ENCODE results near the gene LOXL1.

Gene LOXL1

DNA sequence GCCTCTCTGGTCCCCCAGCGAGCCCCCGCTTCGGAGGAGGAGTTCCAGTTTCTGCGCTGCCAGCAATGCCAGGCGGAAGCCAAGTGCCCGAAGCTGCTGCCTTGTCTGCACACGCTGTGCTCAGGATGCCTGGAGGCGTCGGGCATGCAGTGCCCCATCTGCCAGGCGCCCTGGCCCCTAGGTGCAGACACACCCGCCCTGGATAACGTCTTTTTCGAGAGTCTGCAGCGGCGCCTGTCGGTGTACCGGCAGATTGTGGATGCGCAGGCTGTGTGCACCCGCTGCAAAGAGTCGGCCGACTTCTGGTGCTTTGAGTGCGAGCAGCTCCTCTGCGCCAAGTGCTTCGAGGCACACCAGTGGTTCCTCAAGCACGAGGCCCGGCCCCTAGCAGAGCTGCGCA is 71.7 kb downstream of the LOXL1 start:
- H4K20me1 ChIP-seq (ENCODE audit: insufficient read depth, low read length): no peaks in the 10 kb centered on the region
- H3K9me3 ChIP-seq (ENCODE audit: low read length): no peaks in the 10 kb centered on the region
- no peak overlapping the region for H2AFZ ChIP-seq (ENCODE audit: low read length)
- H3K4me3 ChIP-seq (ENCODE audit: low read depth, low read length, poor library complexity, severe bottlenecking): no peak overlapping the region
- no peak overlapping the region for H3K4me2 ChIP-seq (ENCODE audit: low read length)
- no peaks in the 10 kb centered on the region for H3K27me3 ChIP-seq (ENCODE audit: insufficient read depth, low read length)
- H3K9ac ChIP-seq (ENCODE audit: low read length): no peak overlapping the region
- peaks cover 22% of the 10 kb centered on the region for H3K36me3 ChIP-seq (ENCODE audit: insufficient read depth, low read length)
- H3F3A ChIP-seq (ENCODE audit: insufficient read depth, low read length): no peaks in the 10 kb centered on the region
- H3K9me2 ChIP-seq (ENCODE audit: low read depth, low read length): no peaks in the 10 kb centered on the region
- no peak overlapping the region for H3K27ac ChIP-seq (ENCODE audit: low read depth, low read length, poor library complexity, severe bottlenecking)
- 0 out of 2 replicates have a peak, but pooled peaks cover 5% of the 10 kb centered on the region for H3K79me2 ChIP-seq (ENCODE audit: insufficient read depth, low read length)
- TF ChIP-seq, protein P1, sequence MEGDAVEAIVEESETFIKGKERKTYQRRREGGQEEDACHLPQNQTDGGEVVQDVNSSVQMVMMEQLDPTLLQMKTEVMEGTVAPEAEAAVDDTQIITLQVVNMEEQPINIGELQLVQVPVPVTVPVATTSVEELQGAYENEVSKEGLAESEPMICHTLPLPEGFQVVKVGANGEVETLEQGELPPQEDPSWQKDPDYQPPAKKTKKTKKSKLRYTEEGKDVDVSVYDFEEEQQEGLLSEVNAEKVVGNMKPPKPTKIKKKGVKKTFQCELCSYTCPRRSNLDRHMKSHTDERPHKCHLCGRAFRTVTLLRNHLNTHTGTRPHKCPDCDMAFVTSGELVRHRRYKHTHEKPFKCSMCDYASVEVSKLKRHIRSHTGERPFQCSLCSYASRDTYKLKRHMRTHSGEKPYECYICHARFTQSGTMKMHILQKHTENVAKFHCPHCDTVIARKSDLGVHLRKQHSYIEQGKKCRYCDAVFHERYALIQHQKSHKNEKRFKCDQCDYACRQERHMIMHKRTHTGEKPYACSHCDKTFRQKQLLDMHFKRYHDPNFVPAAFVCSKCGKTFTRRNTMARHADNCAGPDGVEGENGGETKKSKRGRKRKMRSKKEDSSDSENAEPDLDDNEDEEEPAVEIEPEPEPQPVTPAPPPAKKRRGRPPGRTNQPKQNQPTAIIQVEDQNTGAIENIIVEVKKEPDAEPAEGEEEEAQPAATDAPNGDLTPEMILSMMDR (IDR thresholded peaks at IDR 0.05; ENCODE audit: low read length): no peak
- TF ChIP-seq EZH2 (IDR thresholded peaks at IDR 0.05; ENCODE audit: borderline replicate concordance, low read length): no peak
- H3K4me1 ChIP-seq (ENCODE audit: insufficient read depth, low read length, severe bottlenecking): peaks cover 32% of the 10 kb centered on the region
